MM.1S (cell line): ENCODE measurements around the gene HDAC10.

Source experiments
- DNase-seq: peaks from one replicate; pipeline ENCODE4 v3.0.0-alpha.2; 2015
- H2AFZ ChIP-seq: fragments of 300-600 bp; sonication (generic); 2 replicates; pipeline ENCODE4 v1.6.0; 2016; ENCODE audit warnings: antibody characterized with exemption, low read length
- H3F3A ChIP-seq: fragments of 300-600 bp; sonication (generic); 2 replicates; pipeline ENCODE4 v1.6.1; 2016; ENCODE audit warnings: mild to moderate bottlenecking, antibody characterized with exemption, low read length, moderate library complexity, mixed read lengths; ENCODE audit not compliant: insufficient read depth
- H3K27ac ChIP-seq: fragments of 300-600 bp; sonication (generic); 2 replicates; pipeline ENCODE4 v1.5.1; 2016; ENCODE audit warnings: mild to moderate bottlenecking, low read length
- H3K27me3 ChIP-seq: fragments of 300-600 bp; sonication (generic); replicated peaks from 2 replicates; pipeline ENCODE4 v1.6.0; 2016; ENCODE audit warnings: low read length; ENCODE audit not compliant: insufficient read depth
- H3K36me3 ChIP-seq: fragments of 300-600 bp; sonication (generic); replicated peaks from 2 replicates; pipeline ENCODE4 v1.6.1; 2016; ENCODE audit warnings: mild to moderate bottlenecking, low read length, mixed read lengths; ENCODE audit not compliant: insufficient read depth
- H3K4me1 ChIP-seq: fragments of 300-600 bp; sonication (generic); 2 replicates; pipeline ENCODE4 v1.6.1; 2016; ENCODE audit warnings: low read length, mixed read lengths
- H3K4me2 ChIP-seq: fragments of 300-600 bp; sonication (generic); 2 replicates; pipeline ENCODE4 v1.6.0; 2016; ENCODE audit warnings: low read depth, low read length
- H3K4me3 ChIP-seq: fragments of 300-600 bp; sonication (generic); 2 replicates; pipeline ENCODE4 v1.5.1; 2016; ENCODE audit warnings: low read length, mixed read lengths
- H3K79me2 ChIP-seq: fragments of 300-600 bp; sonication (generic); 2 replicates; pipeline ENCODE4 v1.6.1; 2016; ENCODE audit warnings: mixed run types, low read length, mixed read lengths
- H3K9ac ChIP-seq: fragments of 300-600 bp; sonication (generic); 2 replicates; pipeline ENCODE4 v1.6.1; 2016; ENCODE audit warnings: low read length, mixed read lengths
- H3K9me2 ChIP-seq: fragments of 300-600 bp; sonication (generic); replicated peaks from 2 replicates; pipeline ENCODE4 v1.6.1; 2016; ENCODE audit warnings: mild to moderate bottlenecking, low read length, mixed read lengths; ENCODE audit not compliant: insufficient read depth
- H3K9me3 ChIP-seq: fragments of 300-600 bp; sonication (generic); replicated peaks from 2 replicates; pipeline ENCODE4 v1.6.1; 2016; ENCODE audit warnings: mild to moderate bottlenecking, low read length, mixed read lengths; ENCODE audit not compliant: insufficient read depth
- H4K20me1 ChIP-seq: fragments of 300-600 bp; sonication (generic); 2 replicates; pipeline ENCODE4 v1.6.1; 2016; ENCODE audit warnings: mild to moderate bottlenecking, low read length, moderate library complexity, mixed read lengths; ENCODE audit not compliant: insufficient read depth
- EZH2 ChIP-seq: fragments of 300-600 bp; sonication (generic); optimal IDR thresholded peaks from 2 replicates; pipeline ENCODE3; 2017; ENCODE audit warnings: low read depth, mild to moderate bottlenecking, antibody characterized with exemption, low read length, mixed read lengths
- EZH2phosphoT487 ChIP-seq: fragments of 300-600 bp; sonication (generic); IDR thresholded peaks from 2 replicates; pipeline ENCODE4 v1.6.1; 2018; ENCODE audit warnings: antibody characterized with exemption, low read length
- TF ChIP-seq, protein P1 (sequence below): fragments of 300-600 bp; sonication (generic); IDR thresholded peaks from 2 replicates; pipeline ENCODE4 v1.5.1; 2016; ENCODE audit warnings: antibody characterized with exemption, low read length, mixed read lengths

The HDAC10 gene

DNA sequence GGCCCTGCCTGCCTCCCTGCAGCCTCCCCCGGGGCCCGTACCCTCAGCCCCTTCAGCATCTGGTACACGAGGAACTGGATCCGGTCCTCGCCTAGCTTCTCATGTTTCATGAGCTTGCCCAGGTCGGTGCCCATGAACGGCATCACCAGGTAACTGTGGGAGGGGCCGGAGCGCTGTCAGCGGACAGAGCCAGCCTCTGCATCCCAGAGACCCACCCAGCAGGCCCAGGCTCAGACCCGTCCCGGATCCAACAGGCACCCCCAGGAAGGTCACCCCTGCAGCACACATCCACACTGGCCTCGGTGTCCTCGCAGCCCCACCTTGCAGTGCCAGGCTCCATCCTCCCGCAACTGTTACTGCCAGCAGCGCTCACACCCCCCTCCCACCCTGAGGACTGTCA, 6.0 kb upstream of the HDAC10 start:
- Histone ChIP-seq H4K20me1 (no peaks in the 10 kb centered on the region), H2AFZ (no peak overlapping the region), H3K9me2 (no peaks in the 10 kb centered on the region), H3K79me2 (peaks cover 16% of the 10 kb centered on the region), H3F3A (peaks cover 3% of the 10 kb centered on the region; the same call in 1 of the 2 replicates), H3K27ac (no peak overlapping the region), H3K4me1 (peaks cover 1% of the 10 kb centered on the region), H3K9ac (no peak overlapping the region), H3K9me3 (no peaks in the 10 kb centered on the region), H3K27me3 (no peaks in the 10 kb centered on the region), H3K4me2 (no peak overlapping the region), H3K4me3 (no peak overlapping the region), H3K36me3 (no peaks in the 10 kb centered on the region)
- TF ChIP-seq, protein P1, sequence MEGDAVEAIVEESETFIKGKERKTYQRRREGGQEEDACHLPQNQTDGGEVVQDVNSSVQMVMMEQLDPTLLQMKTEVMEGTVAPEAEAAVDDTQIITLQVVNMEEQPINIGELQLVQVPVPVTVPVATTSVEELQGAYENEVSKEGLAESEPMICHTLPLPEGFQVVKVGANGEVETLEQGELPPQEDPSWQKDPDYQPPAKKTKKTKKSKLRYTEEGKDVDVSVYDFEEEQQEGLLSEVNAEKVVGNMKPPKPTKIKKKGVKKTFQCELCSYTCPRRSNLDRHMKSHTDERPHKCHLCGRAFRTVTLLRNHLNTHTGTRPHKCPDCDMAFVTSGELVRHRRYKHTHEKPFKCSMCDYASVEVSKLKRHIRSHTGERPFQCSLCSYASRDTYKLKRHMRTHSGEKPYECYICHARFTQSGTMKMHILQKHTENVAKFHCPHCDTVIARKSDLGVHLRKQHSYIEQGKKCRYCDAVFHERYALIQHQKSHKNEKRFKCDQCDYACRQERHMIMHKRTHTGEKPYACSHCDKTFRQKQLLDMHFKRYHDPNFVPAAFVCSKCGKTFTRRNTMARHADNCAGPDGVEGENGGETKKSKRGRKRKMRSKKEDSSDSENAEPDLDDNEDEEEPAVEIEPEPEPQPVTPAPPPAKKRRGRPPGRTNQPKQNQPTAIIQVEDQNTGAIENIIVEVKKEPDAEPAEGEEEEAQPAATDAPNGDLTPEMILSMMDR: no peak
- TF ChIP-seq EZH2phosphoT487 (no peak), EZH2 (no peak)
- DNase-seq: no peak

DNA sequence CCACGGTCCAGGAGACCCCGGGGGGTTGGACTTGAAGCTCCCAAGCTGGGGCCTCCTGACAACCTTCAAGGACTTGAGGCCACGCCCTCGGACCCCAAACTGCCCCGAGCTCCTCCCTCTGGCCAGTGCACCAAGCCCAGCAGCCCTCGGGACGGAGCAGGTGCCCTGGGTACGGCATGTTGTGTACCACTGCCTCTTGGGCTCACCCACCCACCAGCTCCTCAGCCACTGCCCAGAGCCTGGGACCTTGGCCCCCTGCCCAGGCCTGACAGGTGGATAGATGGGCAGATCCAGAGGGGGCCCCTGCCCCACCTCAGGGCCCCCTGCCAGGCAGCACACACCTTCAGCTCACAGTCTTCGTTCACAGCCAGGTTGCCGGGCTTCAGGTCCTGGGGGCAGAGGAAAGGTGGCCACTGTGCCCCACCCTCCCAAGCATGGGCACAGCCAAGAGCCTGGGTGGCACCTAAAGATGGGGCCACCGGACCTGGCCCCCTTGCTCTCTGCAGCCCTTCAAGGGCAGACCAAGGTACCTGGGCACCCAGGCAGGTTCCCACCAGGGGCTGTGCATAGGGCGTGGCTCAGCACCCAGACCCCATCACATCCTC, 5.3 kb upstream of the HDAC10 start:
- no peak overlapping the region for H2AFZ ChIP-seq
- H3K9me3 ChIP-seq: no peaks in the 10 kb centered on the region
- no peaks in the 10 kb centered on the region for H3K4me1 ChIP-seq
- H3K9ac ChIP-seq: no peak overlapping the region
- peaks cover 9% of the 10 kb centered on the region for H3F3A ChIP-seq
- no peak overlapping the region for H3K4me2 ChIP-seq
- DNase-seq: no peak
- no peaks in the 10 kb centered on the region for H3K9me2 ChIP-seq
- H3K4me3 ChIP-seq: no peak overlapping the region
- TF ChIP-seq, protein P1: no peak
- TF ChIP-seq EZH2phosphoT487 (no peak), EZH2 (no peak)
- H3K27me3 ChIP-seq: no peaks in the 10 kb centered on the region
- H4K20me1 ChIP-seq: no peaks in the 10 kb centered on the region
- no peak overlapping the region for H3K27ac ChIP-seq
- H3K79me2 ChIP-seq: peaks cover 16% of the 10 kb centered on the region
- no peaks in the 10 kb centered on the region for H3K36me3 ChIP-seq

DNA sequence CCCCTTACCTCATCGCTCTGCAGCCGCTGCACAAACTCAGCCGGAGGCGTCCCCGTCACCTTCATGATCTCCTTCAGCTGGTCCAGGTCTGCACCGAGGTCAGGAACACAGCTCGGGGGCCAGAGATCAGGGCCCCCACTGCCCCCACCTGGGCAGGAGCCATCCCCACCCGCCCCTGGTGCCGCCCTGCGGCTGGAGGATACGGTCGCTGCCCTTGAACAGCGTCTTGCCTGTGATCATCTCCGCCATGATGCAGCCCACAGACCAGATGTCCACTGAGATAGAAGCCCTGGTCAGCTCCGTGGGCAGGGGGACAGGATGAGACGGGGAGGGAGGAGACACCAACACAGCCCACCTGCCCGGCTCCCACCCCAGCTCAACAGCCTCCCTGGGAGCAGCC, 4.5 kb upstream of the HDAC10 start:
- DNase-seq: no peak
- Histone ChIP-seq H3K9me2 (no peaks in the 10 kb centered on the region), H3K27ac (no peak overlapping the region), H3K4me1 (no peaks in the 10 kb centered on the region), H3K9ac (no peak overlapping the region), H3K9me3 (no peaks in the 10 kb centered on the region), H4K20me1 (no peaks in the 10 kb centered on the region), H3K36me3 (no peaks in the 10 kb centered on the region), H3K4me3 (no peak overlapping the region), H2AFZ (no peak overlapping the region), H3K27me3 (no peaks in the 10 kb centered on the region), H3K79me2 (peaks cover 12% of the 10 kb centered on the region), H3K4me2 (no peak overlapping the region), H3F3A (peaks cover 15% of the 10 kb centered on the region)
- TF ChIP-seq EZH2phosphoT487 (no peak), EZH2 (no peak)
- TF ChIP-seq, protein P1: no peak
